NCI-H774 (cell line): ENCODE results near the gene VAV2.

Source experiments
- DNase-seq: peaks from one replicate; lab custom pipeline; 2025; lab: John Stamatoyannopoulos, UW

The VAV2 gene

DNA sequence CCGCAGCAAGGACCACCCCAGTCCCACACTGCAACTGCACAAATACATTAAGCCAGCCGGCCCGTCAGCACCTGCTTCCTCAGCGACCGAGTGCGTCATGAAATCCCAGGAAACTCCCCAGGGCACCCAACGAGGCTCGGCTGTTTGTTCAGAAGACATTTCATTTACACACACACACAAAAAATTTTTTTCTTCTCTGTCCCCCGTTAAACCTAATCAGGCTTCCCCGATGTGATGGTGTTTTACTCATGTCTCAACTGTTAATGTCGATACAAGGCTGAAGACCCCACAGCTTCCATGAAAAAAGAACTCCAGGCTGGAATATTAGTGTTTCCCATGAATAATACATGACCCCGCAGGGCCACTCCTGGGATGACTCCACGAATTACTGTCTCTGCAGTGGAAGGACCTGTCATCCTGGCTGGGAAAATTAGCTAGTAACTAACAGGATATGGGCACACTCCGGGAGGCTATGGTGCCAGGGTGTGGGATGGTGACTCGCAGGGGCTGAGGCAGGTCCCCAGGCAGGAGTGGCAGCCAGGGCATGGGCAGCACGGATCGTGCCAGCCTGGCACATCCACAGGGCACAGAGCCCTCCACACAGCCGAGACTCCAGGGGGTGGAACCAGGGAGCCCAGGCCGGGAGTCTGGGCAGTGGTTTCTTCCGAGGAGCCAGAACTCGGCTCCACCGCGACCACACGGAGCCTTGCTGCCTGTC is 102.4 kb downstream of the VAV2 start:
- peak; percentile 77 for DNase-seq

DNA sequence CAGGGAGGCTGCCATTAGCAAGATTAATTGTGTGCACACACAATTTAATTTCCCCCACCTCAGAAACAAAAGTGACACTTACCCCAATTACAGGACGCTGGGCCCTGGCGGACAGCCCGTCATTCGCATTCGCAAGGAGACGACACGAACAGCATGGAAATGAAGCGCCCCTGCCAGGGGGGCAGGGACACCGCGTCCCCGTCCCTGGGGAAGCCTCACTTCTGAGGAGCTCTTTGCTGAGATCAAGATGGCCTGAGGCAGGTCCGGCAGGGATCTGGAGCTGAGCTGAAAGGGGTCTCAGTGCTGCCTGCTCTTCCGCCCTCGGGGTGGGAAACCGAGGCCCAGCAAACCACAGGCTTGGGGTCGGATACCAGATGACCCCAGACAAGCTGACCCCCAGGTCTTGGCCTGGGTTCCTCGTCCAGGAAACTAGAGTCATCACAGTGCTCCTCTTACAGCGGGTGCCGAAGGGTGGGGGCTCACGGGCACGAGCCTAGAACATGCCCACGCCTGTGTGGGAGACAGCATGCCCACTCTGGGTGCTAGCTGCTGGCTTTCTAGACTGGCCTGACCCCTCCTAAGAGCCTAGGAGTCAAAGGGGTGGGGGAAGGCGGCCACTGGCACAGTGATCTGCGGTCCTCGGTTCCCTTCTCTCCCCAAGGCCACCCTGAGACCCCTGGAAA is 103.2 kb downstream of the VAV2 start:
- no peak for DNase-seq

GRCh38 chr9:133888048-133888808 is 103.9 kb downstream of the VAV2 start:
- peak; percentile 98 for DNase-seq

- DNase-seq: no peak
Measured at GRCh38 chr9:133887540-133888047, 104.5 kb downstream of the VAV2 start.

DNA sequence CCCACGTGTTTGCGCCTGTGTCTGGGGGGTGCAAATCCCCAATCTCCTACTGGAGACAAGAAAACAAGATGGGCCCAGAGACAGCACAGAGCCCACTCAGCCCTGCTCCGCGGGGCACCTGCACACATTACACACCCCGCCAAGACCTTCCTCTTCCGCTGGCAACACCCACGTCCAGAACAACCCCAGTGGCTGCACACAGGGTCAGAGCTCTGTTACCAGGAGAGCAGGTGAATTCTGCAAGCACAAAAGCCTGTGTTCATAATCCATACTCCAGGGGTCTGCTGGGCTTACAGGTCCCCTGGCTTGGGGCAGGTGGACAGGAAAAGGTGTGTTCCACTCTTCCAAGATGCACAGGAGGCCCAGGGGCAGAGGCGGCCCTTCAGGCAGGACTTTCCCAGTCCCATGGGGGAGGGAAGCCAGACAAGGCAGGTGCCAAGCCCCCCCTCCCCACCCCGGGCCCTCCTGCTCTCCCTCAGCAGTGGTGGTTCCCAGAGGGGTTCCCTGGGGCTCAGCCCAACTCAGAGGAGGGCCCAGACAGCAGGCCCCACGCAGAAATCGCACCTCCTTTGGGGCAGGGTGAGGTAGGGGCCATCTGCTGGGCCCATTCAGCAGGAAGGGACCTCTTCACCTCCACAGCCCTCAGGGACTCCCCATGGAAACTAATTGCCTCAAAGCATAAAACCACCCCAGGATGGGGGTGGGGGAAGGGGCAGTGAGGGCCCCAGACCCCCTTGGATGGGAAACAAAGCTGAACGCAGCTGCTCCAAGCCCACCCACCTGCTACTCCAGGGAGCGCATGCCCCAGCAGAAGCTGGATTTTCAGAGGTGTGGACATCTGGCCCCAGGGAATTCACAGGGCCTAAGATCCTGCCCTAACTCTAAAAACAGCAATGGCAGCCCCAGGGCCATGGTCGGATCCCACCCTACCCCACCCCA is 105.3 kb downstream of the VAV2 start:
- peak; percentile 15 for DNase-seq

- no peak for DNase-seq
Measured at GRCh38 chr9:133884907-133885744, 107.0 kb downstream of the VAV2 start.

- DNase-seq: peak; percentile 8
Measured at GRCh38 chr9:133882849-133883755, 109.0 kb downstream of the VAV2 start.

GRCh38 chr9:133881671-133882381 is 110.3 kb downstream of the VAV2 start:
- DNase-seq: peak; percentile 89

DNA sequence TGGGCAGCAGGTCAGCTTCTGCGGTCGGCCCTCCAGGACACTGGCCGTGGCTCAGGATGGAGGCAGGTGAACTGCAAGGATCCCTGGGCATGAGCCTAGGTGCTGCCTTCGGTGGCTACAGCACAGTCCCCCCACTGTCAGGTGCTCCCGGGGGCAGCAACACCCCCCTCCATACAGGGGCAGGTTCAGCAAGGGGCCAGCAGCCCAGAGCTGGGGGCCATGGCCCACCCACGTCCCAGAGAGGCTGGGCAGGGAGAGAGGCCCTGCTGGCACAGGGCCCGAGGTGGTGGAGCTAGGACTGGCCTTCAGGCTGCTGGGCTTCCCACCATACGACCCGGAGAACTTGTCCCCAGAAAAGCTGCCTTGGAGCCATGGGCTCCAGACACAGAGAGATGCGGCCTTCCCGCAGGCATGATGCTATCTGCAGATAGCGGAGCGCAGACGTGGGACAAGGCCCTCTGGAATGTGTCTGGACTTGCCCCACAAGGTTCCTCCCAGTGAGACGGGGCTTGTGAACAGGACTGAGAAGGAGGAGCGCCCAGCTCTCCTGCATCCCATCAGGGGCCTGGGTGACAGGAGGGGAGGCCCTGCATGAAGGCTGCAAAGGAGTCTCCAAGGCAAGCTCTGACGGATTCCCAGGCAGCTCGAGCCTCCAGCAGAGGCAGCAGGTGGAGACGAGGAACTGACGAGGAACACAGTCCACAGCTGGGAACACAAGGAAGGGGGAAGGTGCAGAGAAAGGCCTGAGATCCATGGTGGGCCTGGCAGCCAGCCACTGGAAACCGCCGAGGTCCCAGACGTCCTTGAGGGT is 111.1 kb downstream of the VAV2 start:
- DNase-seq: no peak

DNA sequence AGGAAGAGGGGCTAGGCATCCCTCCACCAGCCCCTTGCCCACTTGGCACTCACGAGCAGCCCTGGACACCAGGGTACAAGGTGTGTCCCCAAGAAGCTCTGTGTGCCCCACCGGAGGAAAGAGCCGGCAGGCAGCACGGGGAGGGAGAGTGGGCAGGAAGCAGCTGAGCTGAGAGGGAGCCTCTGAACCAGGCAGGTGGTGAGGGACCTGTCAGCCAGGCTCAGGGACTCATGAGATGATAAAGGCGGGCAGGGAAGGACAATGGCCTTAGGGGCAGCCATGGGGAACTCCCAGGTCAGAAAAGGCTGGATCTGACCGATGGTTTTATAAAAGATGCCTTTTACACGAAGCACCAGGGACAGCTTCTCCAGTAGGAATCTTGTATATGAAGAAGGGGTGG is 112.0 kb downstream of the VAV2 start:
- DNase-seq: no peak

- no peak for DNase-seq
Measured at GRCh38 chr9:133879615-133880014, 112.5 kb downstream of the VAV2 start.

- DNase-seq: no peak
Measured at GRCh38 chr9:133878402-133878801, 113.7 kb downstream of the VAV2 start.

DNA sequence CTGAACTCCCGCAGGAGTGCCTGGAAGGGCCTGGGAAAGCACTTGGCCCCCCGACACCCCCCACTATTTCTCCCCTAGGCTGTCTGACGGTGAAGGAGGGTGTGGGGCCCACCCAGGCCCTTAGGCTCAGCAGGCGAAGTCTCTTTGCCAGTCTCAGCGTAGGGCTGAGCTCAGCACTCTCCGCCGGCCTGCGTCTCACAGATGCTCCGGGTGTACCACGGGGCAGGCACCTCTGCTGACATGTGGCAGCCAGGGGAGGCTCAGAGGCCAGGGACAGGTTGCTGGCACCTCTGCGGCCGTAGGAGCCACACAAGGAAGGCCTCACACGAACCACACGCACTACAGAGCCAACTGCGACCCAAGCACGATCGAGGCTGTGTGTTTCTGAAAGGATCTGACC is 114.2 kb downstream of the VAV2 start:
- DNase-seq: no peak

DNA sequence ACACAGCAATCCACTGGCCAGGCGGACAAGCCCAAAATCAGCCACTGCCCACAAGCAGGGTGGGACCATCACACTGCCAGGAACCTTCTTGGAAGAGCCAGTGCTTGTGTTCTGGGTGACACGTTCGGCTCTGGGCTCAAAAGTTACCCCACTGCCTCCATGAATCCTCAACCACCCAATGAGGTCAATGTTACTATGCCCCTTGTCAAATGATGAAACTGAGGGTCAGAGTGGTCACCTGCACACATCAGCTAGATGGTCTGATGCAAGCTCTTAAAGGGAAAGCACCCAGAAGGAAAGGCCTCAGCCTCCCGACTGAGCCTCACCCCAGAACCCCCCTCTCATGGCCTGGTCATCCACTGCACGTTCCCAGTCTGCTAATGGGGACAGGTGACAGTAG is 114.8 kb downstream of the VAV2 start:
- no peak for DNase-seq

- no peak for DNase-seq
Measured at GRCh38 chr9:133876836-133877235, 115.3 kb downstream of the VAV2 start.

DNA sequence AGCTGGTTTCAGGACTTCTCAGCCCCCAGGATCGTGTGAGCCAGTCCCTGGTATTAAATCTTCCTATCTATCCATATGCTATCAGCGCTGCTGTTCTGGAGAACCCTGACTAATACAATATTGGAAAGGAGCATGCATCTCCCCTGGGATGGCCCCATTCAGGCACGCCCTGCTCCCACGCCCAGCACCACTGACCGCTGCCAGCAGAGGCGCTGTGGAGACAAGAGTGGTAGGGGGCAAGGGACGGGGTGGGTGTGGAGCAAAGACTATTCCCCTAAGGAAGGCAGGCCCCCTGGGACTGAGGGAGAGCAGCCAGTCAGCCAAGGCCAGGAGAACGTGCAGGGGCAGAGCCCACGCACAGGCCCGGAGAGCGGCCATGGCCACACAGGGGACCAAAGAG is 116.0 kb downstream of the VAV2 start:
- DNase-seq: no peak

GRCh38 chr9:133875131-133875530 is 117.0 kb downstream of the VAV2 start:
- no peak for DNase-seq

GRCh38 chr9:133874659-133875058 is 117.5 kb downstream of the VAV2 start:
- DNase-seq: no peak
